ENCODE data around the gene TYMP. TPM values are rescaled to one million over a fixed set of nuclear protein-coding genes. Genes with fewer than 3 reads are reported as not detected.

TYMP gene
- total and polyA plus RNA-seq, 3 donors from 2014 or later = 12.5 to 25.9 (median 15.4) TPM

- TF ChIP-seq CTCF (IDR thresholded peaks at IDR 0.05) (no peak), POLR2A (IDR thresholded peaks at IDR 0.05) (no peak)
- Histone ChIP-seq H3K36me3 (ENCODE audit: low read depth, missing control alignments) (no peaks in the 10 kb centered on the region), H3K9me3 (no peaks in the 10 kb centered on the region), H3K27me3 (no peaks in the 10 kb centered on the region), H3K4me3 (peak overlapping the region in 1 of 2 donors; percentile 24), H3K27ac (no peak overlapping the region), H3K4me1 (peaks cover 11% of the 10 kb centered on the region)
- intact Hi-C loops (cut with DNase I; ENCODE audit: low total_unique reads) = no loop called here
- no peak for DNase-seq
- 65 to 84% methylated on average over 35 to 45 of the region's 68 CpGs for WGBS, 2 donors
Observed at GRCh38 chr22:50548921-50549790, 19.3 kb upstream of the TYMP start.

GRCh38 chr22:50548040-50548920 is 18.5 kb upstream of the TYMP start:
- intact Hi-C loops (cut with DNase I; ENCODE audit: low total_unique reads) = no loop called here
- TF ChIP-seq CTCF (IDR thresholded peaks at IDR 0.05) = no peak
- TF ChIP-seq POLR2A (IDR thresholded peaks at IDR 0.05) = no peak
- Histone ChIP-seq H3K9me3 (no peaks in the 10 kb centered on the region), H3K27ac (no peak overlapping the region), H3K27me3 (no peaks in the 10 kb centered on the region), H3K36me3 (ENCODE audit: low read depth, missing control alignments) (no peaks in the 10 kb centered on the region), H3K4me1 (peaks cover 11% of the 10 kb centered on the region), H3K4me3 (peak overlapping the region in 1 of 2 donors; percentile 24)
- WGBS, 2 donors = 4 to 8% methylated on average over 19 to 45 of the region's 56 CpGs
- no peak for DNase-seq

GRCh38 chr22:50547263-50547985 is 17.6 kb upstream of the TYMP start:
- H3K36me3 ChIP-seq (ENCODE audit: low read depth, missing control alignments) = no peaks in the 10 kb centered on the region
- TF ChIP-seq CTCF (IDR thresholded peaks at IDR 0.05) (no peak), POLR2A (IDR thresholded peaks at IDR 0.05) (no peak)
- H3K27me3 ChIP-seq = no peaks in the 10 kb centered on the region
- H3K4me3 ChIP-seq = peak overlapping the region in 1 of 2 donors; percentile 9
- peaks cover 11% of the 10 kb centered on the region for H3K4me1 ChIP-seq
- 6 to 9% methylated on average over 18 to 33 of the region's 35 CpGs for WGBS, 2 donors
- DNase-seq = no peak
- no peak overlapping the region for H3K27ac ChIP-seq
- intact Hi-C loops (cut with DNase I; ENCODE audit: low total_unique reads) = no loop called here
- no peaks in the 10 kb centered on the region for H3K9me3 ChIP-seq

- WGBS, 2 donors = 49% methylated on average over 55 of the region's 78 CpGs; no CpG with 5 or more reads in 1 of the 2 donors
- H3K27me3 ChIP-seq = no peaks in the 10 kb centered on the region
- no peak for TF ChIP-seq CTCF (IDR thresholded peaks at IDR 0.05)
- TF ChIP-seq POLR2A (IDR thresholded peaks at IDR 0.05) = no peak
Observed at GRCh38 chr22:50546326-50547262, 16.8 kb upstream of the TYMP start.

More at GRCh38 chr22:50546326-50547262, 16.8 kb upstream of the TYMP start:
- Histone ChIP-seq H3K4me3 (peak overlapping the region in 1 of 2 donors; percentile 9), H3K36me3 (ENCODE audit: low read depth, missing control alignments) (no peaks in the 10 kb centered on the region), H3K27ac (no peak overlapping the region), H3K9me3 (no peaks in the 10 kb centered on the region), H3K4me1 (peaks cover 11% of the 10 kb centered on the region)
- intact Hi-C loops (cut with DNase I; ENCODE audit: low total_unique reads) = no loop called here
- no peak for DNase-seq

Measured in testis (tissue), 3 donors.